ENCODE results near the gene FABP6.
"Not testable (repeated sequence)": the region's sequence is repeated elsewhere in the genome, so short reads cannot be mapped to it uniquely, and the experiment has no call there.

FABP6 gene

GRCh38 chr5:160227012-160227411, 2.3 kb upstream of the FABP6 start:
- no peak for DNase-seq

- no peak for DNase-seq
Observed at GRCh38 chr5:160230686-160231527, 1.6 kb downstream of the FABP6 start.

GRCh38 chr5:160231783-160232342, 2.6 kb downstream of the FABP6 start:
- DNase-seq: no peak

- no peak for DNase-seq
Observed at GRCh38 chr5:160233215-160233614, 3.9 kb downstream of the FABP6 start.

GRCh38 chr5:160235731-160236130, 6.4 kb downstream of the FABP6 start:
- DNase-seq: no peak

- DNase-seq: no peak
Observed at GRCh38 chr5:160237571-160238093, 8.3 kb downstream of the FABP6 start.

GRCh38 chr5:160240350-160240749, 11.0 kb downstream of the FABP6 start:
- no peak for DNase-seq

- DNase-seq: no peak
Observed at GRCh38 chr5:160242145-160242544, 12.8 kb downstream of the FABP6 start.

GRCh38 chr5:160245506-160246086, 16.3 kb downstream of the FABP6 start:
- no peak for DNase-seq

GRCh38 chr5:160249570-160249969, 20.3 kb downstream of the FABP6 start:
- not testable (repeated sequence) for DNase-seq

GRCh38 chr5:160250226-160250625, 20.9 kb downstream of the FABP6 start:
- no peak for DNase-seq

- no peak for DNase-seq
Observed at GRCh38 chr5:160250826-160251225, 21.5 kb downstream of the FABP6 start.

- no peak for DNase-seq
Observed at GRCh38 chr5:160251406-160252155, 22.3 kb downstream of the FABP6 start.

- DNase-seq: no peak
Observed at GRCh38 chr5:160252916-160253315, 23.6 kb downstream of the FABP6 start.

GRCh38 chr5:160253441-160253840, 24.1 kb downstream of the FABP6 start:
- DNase-seq: no peak

GRCh38 chr5:160254706-160255105, 25.4 kb downstream of the FABP6 start:
- DNase-seq: no peak

GRCh38 chr5:160259341-160259740, 30.0 kb downstream of the FABP6 start:
- no peak for DNase-seq

- no peak for DNase-seq
Observed at GRCh38 chr5:160260006-160260775, 30.9 kb downstream of the FABP6 start.

- DNase-seq: no peak
Observed at GRCh38 chr5:160260881-160261815, 31.8 kb downstream of the FABP6 start.

- no peak for DNase-seq
Observed at GRCh38 chr5:160262151-160263074, 33.1 kb downstream of the FABP6 start.
